ENCODE measurements around the gene SLC6A9.

Gene SLC6A9

GRCh38 chr1:44012941-44013609, 18.2 kb downstream of the SLC6A9 start:
- no peak overlapping the region for H3K27ac ChIP-seq
- no peak for DNase-seq (ENCODE audit: low read depth, low spot score)

DNA sequence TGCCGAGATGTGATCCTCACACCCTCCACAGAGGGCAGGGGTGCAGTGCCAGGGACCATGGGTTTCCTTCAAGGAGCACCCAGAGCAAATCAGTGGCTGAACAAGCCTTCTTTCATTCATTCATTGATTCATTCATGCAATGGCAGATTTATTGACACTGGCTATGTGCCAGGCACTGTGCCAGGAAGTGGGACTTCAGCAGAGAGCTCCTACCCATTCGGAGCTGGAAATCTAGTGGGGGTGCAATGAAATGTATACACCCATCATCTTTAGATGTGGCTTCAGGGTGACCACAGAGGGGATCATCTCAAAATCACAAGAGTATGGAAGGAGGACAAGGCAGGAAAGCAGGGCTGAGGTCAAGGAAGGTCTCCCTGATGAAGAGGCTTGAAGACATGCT, 18.9 kb downstream of the SLC6A9 start:
- no peak overlapping the region for H3K27ac ChIP-seq
- DNase-seq (ENCODE audit: low read depth, low spot score): no peak

- H3K27ac ChIP-seq: no peak overlapping the region
- DNase-seq (ENCODE audit: low read depth, low spot score): no peak
Measured at GRCh38 chr1:44010935-44011471, 20.3 kb downstream of the SLC6A9 start.

- no peak for DNase-seq (ENCODE audit: low read depth, low spot score)
- no peak overlapping the region for H3K27ac ChIP-seq
Measured at GRCh38 chr1:44008259-44008658, 23.0 kb downstream of the SLC6A9 start.

- no peak overlapping the region for H3K27ac ChIP-seq
- DNase-seq (ENCODE audit: low read depth, low spot score): no peak
Measured at GRCh38 chr1:44002606-44003157, 28.6 kb downstream of the SLC6A9 start.

- H3K27ac ChIP-seq: no peak overlapping the region
- DNase-seq (ENCODE audit: low read depth, low spot score): no peak
Measured at GRCh38 chr1:44002165-44002564, 29.1 kb downstream of the SLC6A9 start.

- no peak for DNase-seq (ENCODE audit: low read depth, low spot score)
- H3K27ac ChIP-seq: no peak overlapping the region
Measured at GRCh38 chr1:44000122-44000665, 31.1 kb downstream of the SLC6A9 start.

- H3K27ac ChIP-seq: no peak overlapping the region
- DNase-seq (ENCODE audit: low read depth, low spot score): no peak
Measured at GRCh38 chr1:43999455-43999854, 31.8 kb downstream of the SLC6A9 start.

DNA sequence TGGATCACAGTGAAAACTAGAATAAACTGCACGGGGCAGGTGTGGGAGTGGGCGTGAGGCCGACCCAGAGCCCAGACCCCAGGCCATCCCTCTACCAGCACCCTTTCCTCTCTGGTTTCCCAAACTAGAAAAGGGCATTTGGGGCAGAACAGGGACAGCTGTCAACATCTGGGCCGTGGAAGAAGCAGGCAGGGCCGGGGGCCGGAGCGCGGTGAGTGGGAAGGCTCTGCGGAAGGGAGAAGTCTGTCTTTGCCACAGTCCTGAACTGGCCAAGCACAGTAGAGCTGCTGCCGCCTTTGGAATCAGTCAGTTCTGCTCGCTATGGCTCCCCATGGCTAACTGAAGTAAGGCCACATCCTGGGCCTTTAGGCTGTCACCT, 33.3 kb downstream of the SLC6A9 start:
- no peak for DNase-seq (ENCODE audit: low read depth, low spot score)
- no peak overlapping the region for H3K27ac ChIP-seq

DNA sequence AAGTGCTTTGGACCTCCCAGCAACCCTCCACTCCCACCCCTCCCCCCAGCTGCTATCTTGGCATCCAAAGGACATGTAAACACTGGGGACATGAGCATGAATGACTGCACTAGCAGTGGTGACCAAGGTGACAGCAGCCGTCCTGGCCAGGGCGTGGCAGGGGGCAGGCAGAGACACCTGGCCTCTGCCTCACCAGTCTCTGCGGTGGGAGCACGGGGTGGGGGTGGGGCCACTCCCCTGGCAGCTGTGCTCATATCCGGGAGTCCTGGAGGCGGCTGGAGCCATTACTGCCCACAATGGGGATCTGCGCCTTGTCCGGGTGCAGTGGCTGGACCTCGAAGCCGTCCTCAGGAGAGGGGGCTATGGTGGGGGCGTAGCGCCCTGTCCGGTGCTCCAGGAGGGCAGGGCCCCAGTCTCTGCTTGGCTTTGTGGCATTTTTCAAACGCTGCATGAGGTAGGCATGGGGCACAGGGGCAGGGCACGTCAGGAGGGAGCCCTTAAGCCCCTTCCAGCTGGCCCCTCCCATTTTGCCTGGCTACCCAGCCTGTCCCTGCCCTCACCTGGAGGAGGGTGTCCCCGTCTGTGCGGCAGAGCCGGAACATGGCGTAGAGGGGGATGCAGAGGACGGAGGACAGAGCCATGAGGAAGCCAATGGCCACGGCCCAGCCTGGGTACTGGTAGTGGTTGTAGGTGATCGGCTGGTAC, 33.8 kb downstream of the SLC6A9 start:
- DNase-seq (ENCODE audit: low read depth, low spot score): no peak
- H3K27ac ChIP-seq: no peak overlapping the region

- H3K27ac ChIP-seq: no peak overlapping the region
- no peak for DNase-seq (ENCODE audit: low read depth, low spot score)
Measured at GRCh38 chr1:43996733-43997115, 34.5 kb downstream of the SLC6A9 start.

- no peak overlapping the region for H3K27ac ChIP-seq
- DNase-seq (ENCODE audit: low read depth, low spot score): no peak
Measured at GRCh38 chr1:43995984-43996732, 35.1 kb downstream of the SLC6A9 start.

- DNase-seq (ENCODE audit: low read depth, low spot score): no peak
- H3K27ac ChIP-seq: no peak overlapping the region
Measured at GRCh38 chr1:43994794-43995790, 36.2 kb downstream of the SLC6A9 start.

DNA sequence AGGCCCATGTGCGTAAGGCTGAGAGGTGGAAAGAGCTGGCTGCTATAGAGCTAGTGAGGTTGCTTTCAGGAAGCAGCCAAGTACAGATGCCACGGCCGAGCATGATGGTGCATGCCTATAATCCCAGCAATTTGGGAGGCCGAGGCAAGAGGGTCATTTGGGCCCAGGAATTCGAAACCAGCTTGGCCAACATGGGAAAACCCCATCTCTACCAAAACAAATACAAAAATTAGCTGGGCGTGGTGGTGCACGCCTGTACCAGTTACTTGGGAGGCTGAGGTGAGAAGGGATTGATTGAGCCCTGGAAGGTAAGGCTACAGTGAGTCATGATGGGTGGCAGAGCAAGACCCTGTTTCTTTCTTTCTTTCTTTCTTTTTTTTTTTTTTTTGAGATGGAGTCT, 37.2 kb downstream of the SLC6A9 start:
- no peak for DNase-seq (ENCODE audit: low read depth, low spot score)
- no peak overlapping the region for H3K27ac ChIP-seq

DNA sequence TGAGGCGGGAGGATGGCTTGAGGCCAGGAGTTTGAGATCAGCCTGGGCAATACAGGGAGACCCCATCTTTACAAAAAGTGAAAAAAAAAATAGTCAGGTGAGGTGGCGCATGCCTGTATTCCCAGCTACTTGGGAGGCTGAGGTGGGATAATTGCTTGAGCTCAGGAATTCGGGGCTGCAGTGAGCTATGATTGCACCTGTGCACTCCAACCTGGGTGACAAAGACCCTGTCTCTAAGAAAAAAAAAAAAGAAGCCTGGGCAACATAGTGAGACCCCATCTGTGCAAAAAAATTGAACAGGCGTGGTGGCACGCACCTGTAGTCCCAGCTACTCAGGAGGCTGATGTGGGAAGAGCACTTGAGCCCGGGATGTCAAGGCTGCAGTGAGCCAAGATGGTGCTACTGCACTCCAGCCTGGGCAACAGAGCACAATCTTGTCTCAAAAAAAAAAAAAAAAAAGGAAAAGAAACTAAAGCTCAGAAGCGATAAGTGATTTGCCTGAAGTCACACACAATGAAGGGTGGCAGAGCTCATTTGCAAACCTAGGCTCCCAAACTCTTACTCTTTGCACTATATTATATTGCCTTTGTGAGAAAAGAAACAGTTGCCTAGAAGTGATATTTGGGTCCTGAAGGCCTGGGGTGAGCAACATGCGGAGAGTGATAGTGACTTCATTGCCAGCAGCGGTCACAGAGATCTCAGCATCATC, 37.9 kb downstream of the SLC6A9 start:
- no peak for DNase-seq (ENCODE audit: low read depth, low spot score)
- H3K27ac ChIP-seq: no peak overlapping the region

GRCh38 chr1:43992232-43992995, 38.8 kb downstream of the SLC6A9 start:
- H3K27ac ChIP-seq: peak overlapping the region; percentile 78

DNA sequence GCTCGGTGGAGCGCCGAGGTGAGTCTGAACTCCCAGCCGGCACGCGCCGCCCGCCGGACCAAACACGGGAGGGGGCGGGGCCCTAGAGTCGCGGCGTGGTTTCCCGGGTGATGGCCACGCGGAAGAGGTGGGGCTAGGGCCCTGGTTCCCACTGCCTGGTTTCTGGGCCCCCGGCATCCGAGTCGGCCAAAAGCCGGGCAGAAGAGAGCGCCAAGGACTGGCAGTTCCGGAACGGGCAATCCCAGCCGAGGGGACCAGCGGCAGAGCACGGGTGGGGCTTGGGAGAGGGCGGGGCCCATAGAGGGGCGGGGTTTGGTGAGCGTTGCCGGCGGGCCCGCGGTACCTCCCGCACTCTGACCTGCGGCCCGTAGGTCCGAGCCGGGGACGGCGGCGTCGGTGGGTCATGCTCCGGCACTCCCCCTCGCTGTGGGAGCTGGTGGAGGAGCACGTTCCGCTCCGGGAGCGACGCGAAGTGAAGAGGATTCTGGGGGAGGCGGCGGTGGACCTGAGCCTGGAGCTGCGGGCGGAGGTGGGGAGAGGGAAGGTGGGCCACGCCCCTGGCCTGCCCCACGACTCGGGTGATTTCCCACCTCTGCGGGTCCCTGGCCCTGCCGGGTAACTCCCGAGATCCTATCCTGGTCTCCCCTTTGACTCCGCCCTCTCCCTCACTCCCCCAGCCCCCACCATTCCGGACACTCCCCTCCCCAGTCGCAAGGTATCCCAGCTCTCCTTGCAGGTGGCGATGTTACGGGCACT, 39.6 kb downstream of the SLC6A9 start, which contains the start of gene CCDC24:
CCDC24 (plus strand) TSS at position 124 of the 756 bp plus-strand sequence; CDS start at position 404, 280 bp downstream.
- no peak for DNase-seq (ENCODE audit: low read depth, low spot score)
- H3K27ac ChIP-seq: peak within 1 kb of the TSS; percentile 78

More at GRCh38 chr1:43992232-43992995, 38.8 kb downstream of the SLC6A9 start:
- DNase-seq (ENCODE audit: low read depth, low spot score): no peak
